IPS-18a (cell line): ENCODE results near the gene SLC37A2.
"Not testable (repeated sequence)": the region's sequence is repeated elsewhere in the genome, so short reads cannot be mapped to it uniquely, and the experiment has no call there.

Experiments used
- H3K27ac ChIP-seq: one replicate; pipeline ENCODE4 v1.5.1; 2013; ENCODE audit warnings: low read length
- H3K27me3 ChIP-seq: one replicate; pipeline ENCODE4 v1.6.1; 2013; ENCODE audit warnings: mild to moderate bottlenecking, low read length; ENCODE audit not compliant: control insufficient read depth, insufficient read depth
- H3K36me3 ChIP-seq: one replicate; pipeline ENCODE4 v1.6.1; 2013; ENCODE audit warnings: low read depth, low read length; ENCODE audit not compliant: control insufficient read depth
- H3K4me1 ChIP-seq: one replicate; pipeline ENCODE4 v1.6.1; 2013; ENCODE audit warnings: low read depth, low read length; ENCODE audit not compliant: control insufficient read depth
- H3K4me3 ChIP-seq: one replicate; pipeline ENCODE4 v1.5.1; 2013; ENCODE audit warnings: low read length
- H3K9ac ChIP-seq: one replicate; pipeline ENCODE4 v1.6.1; 2013; ENCODE audit warnings: mild to moderate bottlenecking, low read length, moderate library complexity
- H3K9me3 ChIP-seq: one replicate; pipeline ENCODE4 v1.6.1; 2013; ENCODE audit warnings: low read depth, low read length; ENCODE audit not compliant: control insufficient read depth

The SLC37A2 gene

DNA sequence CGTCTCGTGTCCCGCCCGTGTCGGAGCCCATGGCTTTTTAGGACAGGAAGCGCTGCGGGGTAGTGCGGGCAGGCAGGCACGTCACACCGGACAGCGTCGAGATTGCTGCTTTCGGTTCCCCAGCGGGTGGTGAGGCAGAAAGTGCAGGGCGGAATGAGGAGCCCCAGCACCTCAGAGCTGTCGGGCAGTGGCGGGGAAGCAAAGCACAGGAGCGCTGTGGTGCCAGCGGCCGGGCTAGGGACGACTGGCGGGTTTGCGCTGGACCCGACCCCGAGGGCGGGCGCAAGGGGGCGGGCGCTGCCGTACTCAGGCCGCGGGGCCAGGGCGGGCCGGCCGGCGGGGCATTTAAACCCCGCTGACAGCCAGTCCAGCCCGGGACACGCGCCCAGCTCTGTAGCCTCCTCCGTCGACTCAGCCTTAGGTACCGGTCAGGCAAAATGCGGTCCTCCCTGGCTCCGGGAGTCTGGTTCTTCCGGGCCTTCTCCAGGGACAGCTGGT, at the start of gene SLC37A2:
TSS of gene SLC37A2 (plus strand) at position 375 of the 498 bp plus-strand sequence. CDS start at position 438, 63 bp downstream.
- Histone ChIP-seq H3K9me3 (no peaks in the 10 kb centered on the region), H3K36me3 (no peaks in the 10 kb centered on the region), H3K27ac (no peak within 1 kb of the TSS), H3K4me3 (peak within 1 kb of the TSS; percentile 63), H3K4me1 (no peaks in the 10 kb centered on the region), H3K27me3 (peaks cover 52% of the 10 kb centered on the region), H3K9ac (peak within 1 kb of the TSS; percentile 46)

DNA sequence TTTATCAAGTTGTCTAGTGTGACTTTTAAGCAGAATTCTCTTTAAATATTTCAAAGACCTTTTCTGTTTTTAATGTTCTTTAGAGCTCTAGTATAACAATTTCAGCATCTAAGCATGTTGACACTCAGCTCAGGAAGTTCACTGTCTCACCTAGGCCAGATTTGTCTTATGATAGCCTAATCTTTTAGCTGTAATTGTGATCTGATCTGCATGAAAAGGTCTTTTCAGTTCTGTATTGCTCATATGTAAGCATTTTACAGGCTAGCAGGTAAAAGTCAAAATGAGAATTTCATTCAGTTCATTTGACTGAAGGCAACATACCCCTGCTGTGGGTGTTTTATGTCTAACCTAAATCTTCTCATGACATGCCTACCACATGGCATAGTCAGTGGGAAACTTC, 46.7 kb upstream of the SLC37A2 start:
- H3K27ac ChIP-seq = no peak overlapping the region
- H3K9me3 ChIP-seq = no peaks in the 10 kb centered on the region
- H3K9ac ChIP-seq = no peak overlapping the region
- H3K4me1 ChIP-seq = no peaks in the 10 kb centered on the region
- no peaks in the 10 kb centered on the region for H3K36me3 ChIP-seq
- no peak overlapping the region for H3K4me3 ChIP-seq
- H3K27me3 ChIP-seq = no peaks in the 10 kb centered on the region

DNA sequence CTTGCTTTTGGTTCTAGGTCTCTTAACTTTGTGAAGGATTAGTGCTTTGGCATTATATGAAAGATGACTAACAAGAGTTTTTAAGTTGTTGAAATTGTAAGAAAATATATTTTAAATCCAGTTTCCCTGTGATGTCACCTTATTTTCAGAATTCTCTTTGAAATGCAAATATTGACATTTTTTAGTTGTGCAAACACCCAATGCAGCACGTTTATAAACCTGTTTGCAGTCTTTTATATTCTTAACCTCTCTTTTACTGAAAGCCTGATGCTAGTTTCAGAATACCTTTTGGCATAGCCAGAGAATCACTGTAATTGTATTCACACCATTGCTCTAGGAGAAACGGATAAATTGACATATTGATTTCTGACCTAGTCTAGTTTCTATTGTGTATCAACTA, 42.8 kb upstream of the SLC37A2 start:
- Histone ChIP-seq H3K27me3 (no peaks in the 10 kb centered on the region), H3K27ac (no peak overlapping the region), H3K9ac (no peak overlapping the region), H3K4me3 (no peak overlapping the region), H3K4me1 (no peaks in the 10 kb centered on the region), H3K9me3 (no peaks in the 10 kb centered on the region), H3K36me3 (no peaks in the 10 kb centered on the region)

DNA sequence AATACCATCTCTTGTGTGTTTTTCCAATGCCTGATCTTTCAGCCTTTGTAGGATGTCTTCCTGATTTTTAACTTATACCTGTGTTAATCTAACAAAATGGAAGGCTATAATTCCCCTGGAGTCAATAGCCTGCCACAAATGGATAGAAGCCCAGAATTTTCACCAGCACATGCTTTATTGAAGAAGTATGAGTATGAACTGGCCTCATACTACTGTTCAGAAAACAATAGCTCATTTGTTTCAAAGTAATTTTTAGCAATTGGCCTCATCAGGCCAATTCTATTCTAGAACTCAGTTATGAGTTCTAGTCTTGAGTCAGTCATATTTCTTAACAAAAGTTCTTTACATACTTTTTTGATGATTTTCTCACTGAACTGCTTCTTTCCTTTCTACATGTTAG, 40.6 kb upstream of the SLC37A2 start:
- Histone ChIP-seq H3K27me3 (no peaks in the 10 kb centered on the region), H3K4me1 (no peaks in the 10 kb centered on the region), H3K9me3 (no peaks in the 10 kb centered on the region), H3K4me3 (no peak overlapping the region), H3K9ac (no peak overlapping the region), H3K36me3 (no peaks in the 10 kb centered on the region), H3K27ac (no peak overlapping the region)

DNA sequence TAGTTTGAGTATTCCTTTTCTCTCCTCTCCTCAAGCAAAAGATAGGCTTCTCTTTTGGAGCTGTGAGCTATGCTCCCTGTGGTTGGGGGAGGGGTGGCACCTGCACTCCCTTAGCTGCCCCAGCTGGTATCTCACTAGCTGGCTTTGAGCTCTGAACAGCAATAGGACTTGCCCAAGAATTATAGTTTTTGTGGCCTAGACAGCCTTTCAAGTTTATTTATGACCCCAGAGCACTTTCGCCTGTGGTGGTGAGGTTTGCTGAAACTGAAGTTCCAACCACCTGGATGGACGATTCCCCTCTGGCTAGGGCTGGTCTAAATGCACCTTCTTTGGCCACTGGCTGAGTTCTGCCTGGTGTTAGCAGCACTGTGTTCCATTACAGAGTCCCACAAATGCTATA, 37.1 kb upstream of the SLC37A2 start:
- Histone ChIP-seq H3K4me3 (no peak overlapping the region), H3K9me3 (no peaks in the 10 kb centered on the region), H3K27ac (no peak overlapping the region), H3K36me3 (no peaks in the 10 kb centered on the region), H3K4me1 (no peaks in the 10 kb centered on the region), H3K27me3 (no peaks in the 10 kb centered on the region), H3K9ac (no peak overlapping the region)

DNA sequence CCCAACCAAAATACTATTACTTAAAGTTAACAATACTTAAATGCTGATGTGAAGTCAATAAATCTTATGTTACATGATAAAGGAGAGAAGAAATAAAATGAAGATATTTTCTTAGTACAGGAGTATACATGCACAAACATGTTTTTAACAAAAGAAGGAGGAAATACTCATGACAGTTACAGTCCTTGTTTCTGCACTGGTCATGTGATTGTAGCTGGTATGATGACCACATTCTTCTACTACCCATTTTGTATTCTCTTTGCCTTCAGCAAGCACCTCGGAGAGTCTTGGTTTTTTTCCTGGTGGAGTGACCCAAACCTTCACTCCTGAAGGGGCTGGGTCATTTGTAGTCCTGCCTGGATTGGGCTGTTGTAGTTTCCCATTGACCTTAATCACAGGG, 33.7 kb upstream of the SLC37A2 start:
- not testable (repeated sequence) for H3K4me3 ChIP-seq, H3K36me3 ChIP-seq, H3K9ac ChIP-seq, H3K9me3 ChIP-seq, H3K4me1 ChIP-seq, H3K27me3 ChIP-seq, H3K27ac ChIP-seq

DNA sequence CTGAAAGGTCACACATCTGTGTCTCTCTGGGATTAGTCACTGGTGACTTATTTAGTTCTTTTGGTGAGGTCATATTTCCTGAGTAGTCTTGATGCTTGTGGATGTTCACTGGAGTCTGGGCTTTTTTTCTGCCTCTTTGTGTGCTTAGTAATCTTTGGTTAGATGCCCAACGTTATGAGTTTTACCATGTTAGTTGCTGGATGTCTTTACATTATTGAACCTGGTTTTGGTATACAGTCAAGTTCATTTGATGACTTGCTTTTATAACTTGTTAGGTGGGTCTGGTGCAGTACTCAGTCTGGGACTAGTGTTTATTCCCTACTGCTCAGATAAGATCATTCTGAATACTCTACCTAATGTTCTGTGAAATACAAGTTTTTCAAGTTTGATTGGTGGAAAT, 26.2 kb upstream of the SLC37A2 start:
- H3K36me3 ChIP-seq = no peaks in the 10 kb centered on the region
- no peaks in the 10 kb centered on the region for H3K27me3 ChIP-seq
- no peaks in the 10 kb centered on the region for H3K4me1 ChIP-seq
- H3K9ac ChIP-seq = no peak overlapping the region
- no peaks in the 10 kb centered on the region for H3K9me3 ChIP-seq
- no peak overlapping the region for H3K4me3 ChIP-seq
- no peak overlapping the region for H3K27ac ChIP-seq

DNA sequence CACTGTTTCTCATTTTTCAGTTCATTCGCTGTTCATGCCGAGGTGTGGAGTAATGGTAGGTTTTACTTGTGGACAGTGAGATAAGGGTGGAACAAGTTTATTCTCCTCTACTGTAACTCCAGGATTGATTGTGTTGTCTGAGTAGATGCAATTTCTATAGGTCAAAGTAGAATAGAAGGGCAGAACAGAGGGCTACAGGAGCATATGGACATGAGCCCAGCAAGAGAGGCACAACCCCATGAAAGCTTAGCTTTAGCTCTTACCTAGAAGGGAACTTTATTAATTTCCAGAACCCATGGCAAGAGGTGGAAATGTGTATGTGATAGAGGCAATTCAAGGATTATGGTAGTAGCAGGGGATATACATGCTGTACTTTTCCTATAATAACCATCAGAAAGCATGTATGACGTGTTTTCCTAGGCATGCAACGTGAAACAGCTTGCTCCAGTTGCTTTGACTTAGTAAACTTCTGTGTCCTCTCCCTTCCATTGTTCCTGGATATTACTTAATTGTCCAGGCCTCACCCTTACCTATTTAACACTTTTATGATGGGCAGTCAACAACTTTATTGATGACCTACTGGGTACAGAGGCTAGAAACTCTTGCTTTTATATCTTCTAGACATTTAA, 13.8 kb upstream of the SLC37A2 start:
- Histone ChIP-seq H3K27me3 (no peaks in the 10 kb centered on the region), H3K36me3 (no peaks in the 10 kb centered on the region), H3K4me3 (no peak overlapping the region), H3K4me1 (no peaks in the 10 kb centered on the region), H3K9ac (no peak overlapping the region), H3K9me3 (no peaks in the 10 kb centered on the region), H3K27ac (no peak overlapping the region)

DNA sequence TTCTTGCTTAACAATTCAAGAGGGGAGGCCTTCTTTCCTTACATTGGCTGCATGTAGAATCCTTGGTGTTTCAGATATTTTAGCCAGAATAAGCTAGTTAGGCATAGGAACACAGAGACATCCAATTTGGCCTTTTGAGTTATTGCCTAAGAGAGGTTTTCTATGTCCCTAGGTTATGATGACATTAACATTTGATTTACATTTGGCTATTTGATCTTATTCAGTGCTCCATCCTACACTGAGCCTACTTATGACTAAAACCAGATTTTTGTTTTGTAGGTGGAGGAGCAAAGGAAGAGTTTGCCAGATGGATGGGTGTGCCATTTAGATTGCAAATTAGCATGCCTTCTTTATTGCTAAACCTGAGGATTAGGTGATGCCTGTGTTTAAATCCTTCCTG, 11.1 kb upstream of the SLC37A2 start:
- H3K9ac ChIP-seq = no peak overlapping the region
- no peaks in the 10 kb centered on the region for H3K27me3 ChIP-seq
- no peaks in the 10 kb centered on the region for H3K9me3 ChIP-seq
- H3K27ac ChIP-seq = no peak overlapping the region
- H3K4me3 ChIP-seq = no peak overlapping the region
- H3K36me3 ChIP-seq = no peaks in the 10 kb centered on the region
- no peaks in the 10 kb centered on the region for H3K4me1 ChIP-seq

DNA sequence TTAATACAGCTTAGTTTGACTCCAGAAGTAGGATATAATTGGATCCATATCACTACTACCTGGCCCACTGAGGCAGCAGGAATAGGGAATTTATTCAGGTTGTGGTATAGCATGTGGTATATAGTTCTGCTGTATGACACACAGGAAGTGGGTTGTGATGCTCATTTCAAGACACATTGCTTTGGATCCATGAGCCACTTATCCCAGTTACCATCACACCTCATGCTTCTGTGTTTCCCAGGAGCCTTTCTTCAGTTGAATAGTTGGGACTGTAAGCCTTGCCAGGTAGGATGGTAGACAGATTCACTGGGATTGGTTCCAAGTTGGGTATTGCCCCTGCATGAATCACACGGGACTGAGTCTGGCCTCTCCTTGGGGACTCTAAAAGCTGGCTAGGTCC, 9.9 kb upstream of the SLC37A2 start:
- H3K4me1 ChIP-seq = no peaks in the 10 kb centered on the region
- no peak overlapping the region for H3K9ac ChIP-seq
- no peaks in the 10 kb centered on the region for H3K36me3 ChIP-seq
- no peaks in the 10 kb centered on the region for H3K9me3 ChIP-seq
- H3K4me3 ChIP-seq = no peak overlapping the region
- no peak overlapping the region for H3K27ac ChIP-seq
- H3K27me3 ChIP-seq = no peaks in the 10 kb centered on the region

DNA sequence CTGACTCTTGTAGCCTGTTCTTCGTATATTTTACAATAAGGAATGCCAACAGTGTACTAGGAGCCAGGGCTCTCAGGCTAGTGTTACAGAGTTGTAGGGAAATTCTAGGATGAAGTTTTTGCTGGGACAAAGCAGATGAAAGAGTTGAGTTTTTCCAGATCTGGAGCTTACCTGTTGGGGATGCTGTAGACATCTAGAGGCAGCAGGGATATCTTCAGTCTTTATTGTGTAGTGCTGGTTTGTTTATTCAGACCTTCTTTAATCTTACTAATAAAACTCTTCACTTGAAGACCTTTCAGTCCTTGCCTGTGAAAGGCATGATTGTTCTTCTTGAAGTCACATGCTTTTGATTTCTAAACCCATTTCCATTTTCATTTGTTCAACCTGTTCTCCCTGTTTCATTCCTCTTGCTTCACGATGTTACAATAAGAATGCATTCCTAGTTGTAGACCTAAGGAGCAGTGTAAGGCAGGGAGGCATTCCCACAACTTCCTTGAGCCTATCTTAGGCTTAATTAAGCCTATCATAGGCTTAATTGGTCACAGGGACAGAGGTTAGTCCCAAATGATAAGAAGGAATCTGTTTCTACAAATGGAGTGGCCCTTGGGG, 7.9 kb upstream of the SLC37A2 start:
- Histone ChIP-seq H3K4me3 (no peak overlapping the region), H3K4me1 (no peaks in the 10 kb centered on the region), H3K27ac (no peak overlapping the region), H3K27me3 (no peaks in the 10 kb centered on the region), H3K9ac (no peak overlapping the region), H3K36me3 (no peaks in the 10 kb centered on the region), H3K9me3 (no peaks in the 10 kb centered on the region)

DNA sequence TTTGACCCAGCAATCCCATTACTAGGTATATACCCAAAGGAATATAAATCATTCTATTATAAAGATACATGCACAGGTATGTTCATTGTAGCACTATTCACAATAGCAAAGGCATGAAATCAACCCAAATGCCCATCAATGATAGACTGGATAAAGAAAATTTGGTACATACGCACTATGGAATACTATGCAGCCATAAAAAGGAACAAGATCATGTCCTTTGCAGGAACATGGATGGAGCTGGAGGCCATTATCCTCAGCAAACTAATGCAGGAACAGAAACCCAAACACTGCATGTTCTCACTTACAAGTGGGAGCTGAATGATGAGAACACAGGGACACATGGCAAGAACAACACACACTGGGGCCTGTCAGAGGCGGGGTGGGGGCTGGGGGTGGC, 7.0 kb upstream of the SLC37A2 start:
- not testable (repeated sequence) for H3K9ac ChIP-seq, H3K4me1 ChIP-seq, H3K36me3 ChIP-seq, H3K27me3 ChIP-seq, H3K27ac ChIP-seq, H3K9me3 ChIP-seq, H3K4me3 ChIP-seq
